ENCODE results near the gene AP4M1. TPM values are rescaled to one million over a fixed set of nuclear protein-coding genes. Genes with fewer than 3 reads are reported as not detected.

Gene AP4M1
- total and polyA plus RNA-seq, 9 of the 15 experiments (the other 6 are each of a cell fraction or from before 2014, with no cell fraction given) = 1.3 to 30.9 (median 14.1) TPM

- TF ChIP-seq MGA (IDR thresholded peaks at IDR 0.05) = peak; percentile 87
- TF ChIP-seq KLF1 (tag; IDR thresholded peaks at IDR 0.05) = 0 out of 2 replicates have a peak, but pooled peaks have one; percentile 37
- peak; percentile 45; the same call in 1 of the 2 replicates for TF ChIP-seq ZBTB17 (CRISPR knock-in tag; IDR thresholded peaks at IDR 0.05)
- TF ChIP-seq CHCHD3 (CRISPR knock-in tag; IDR thresholded peaks at IDR 0.05) = no peak
- TF ChIP-seq MIER1 (IDR thresholded peaks at IDR 0.05; ENCODE audit: low read depth) = peak; percentile 40; the same call in 1 of the 2 replicates
- TF ChIP-seq ZNF79 (CRISPR knock-in tag; IDR thresholded peaks at IDR 0.05; ENCODE audit: low read depth) = no peak
- no peak for TF ChIP-seq TAF15 (IDR thresholded peaks at IDR 0.05; ENCODE audit: low read depth, low read length)
- TF ChIP-seq ZNF589 (CRISPR knock-in tag; IDR thresholded peaks at IDR 0.05; ENCODE audit: low read depth) = no peak
- no peak for TF ChIP-seq PYGO2 (tag; IDR thresholded peaks at IDR 0.05)
- TF ChIP-seq MTA1 (IDR thresholded peaks at IDR 0.05; ENCODE audit: borderline replicate concordance) = no peak
- no peak for TF ChIP-seq NR4A1 (CRISPR knock-in tag; IDR thresholded peaks at IDR 0.05)
- TF ChIP-seq NR4A1 (tag; IDR thresholded peaks at IDR 0.05) = 0 out of 2 replicates have a peak, but pooled peaks have one; percentile 5
- no peak for TF ChIP-seq ZNF197 (CRISPR knock-in tag; IDR thresholded peaks at IDR 0.05; ENCODE audit: low read depth)
- no peak for TF ChIP-seq BMI1 (IDR thresholded peaks at IDR 0.05; ENCODE audit: low read length)
Measured at GRCh38 chr7:100126931-100127865, 25.8 kb downstream of the AP4M1 start, which contains the start of gene MBLAC1 (continued).

Data from K562 (cell line).